Loucy (cell line): Measurements from ENCODE around the gene TREM2.
"Not testable (repeated sequence)": the region's sequence is repeated elsewhere in the genome, so short reads cannot be mapped to it uniquely, and the experiment has no call there.

Experiments
- H2AFZ ChIP-seq: fragments of 200-600 bp; sonication (generic); 2 replicates; pipeline ENCODE4 v1.6.0; 2016; ENCODE audit warnings: antibody characterized with exemption, mild to moderate bottlenecking, low read length, moderate library complexity
- H3F3A ChIP-seq: fragments of 200-600 bp; 2 replicates; pipeline ENCODE4 v1.6.0; 2016; ENCODE audit warnings: antibody characterized with exemption, low read depth, mild to moderate bottlenecking
- H3K27me3 ChIP-seq: fragments of 200-600 bp; sonication (generic); 2 replicates; pipeline ENCODE4 v1.6.1; 2014; ENCODE audit warnings: low read length, mild to moderate bottlenecking; ENCODE audit not compliant: insufficient read depth, poor library complexity, severe bottlenecking
- H3K36me3 ChIP-seq: fragments of 200-600 bp; sonication (generic); 2 replicates; pipeline ENCODE4 v1.6.1; 2016; ENCODE audit warnings: low read length; ENCODE audit not compliant: insufficient read depth
- H3K4me1 ChIP-seq: fragments of 200-600 bp; sonication (generic); 2 replicates; pipeline ENCODE4 v1.5.1; 2014; ENCODE audit warnings: low read length, mild to moderate bottlenecking; ENCODE audit not compliant: insufficient read depth, poor library complexity, severe bottlenecking
- H3K4me2 ChIP-seq: fragments of 200-600 bp; sonication (generic); 2 replicates; pipeline ENCODE4 v1.6.0; 2014; ENCODE audit warnings: antibody characterized with exemption, low read length, low read depth, mild to moderate bottlenecking; ENCODE audit not compliant: poor library complexity, severe bottlenecking
- H3K4me3 ChIP-seq: fragments of 200-600 bp; sonication (generic); 2 replicates; pipeline ENCODE4 v1.5.1; 2014; ENCODE audit warnings: low read length, mild to moderate bottlenecking, mixed read lengths; ENCODE audit not compliant: poor library complexity, severe bottlenecking
- H3K79me2 ChIP-seq: fragments of 200-600 bp; sonication (generic); 2 replicates; pipeline ENCODE4 v1.6.1; 2014; ENCODE audit warnings: low read length; ENCODE audit not compliant: insufficient read depth
- H3K9ac ChIP-seq: fragments of 200-600 bp; sonication (generic); 2 replicates; pipeline ENCODE4 v1.6.0; 2014; ENCODE audit warnings: mild to moderate bottlenecking, low read depth, low read length, moderate library complexity; ENCODE audit not compliant: poor library complexity, severe bottlenecking
- H3K9me2 ChIP-seq: fragments of 200-600 bp; sonication (generic); replicated peaks from 2 replicates; pipeline ENCODE4 v1.6.1; 2016; ENCODE audit warnings: low read depth, low read length, mixed read lengths
- H3K9me3 ChIP-seq: fragments of 200-600 bp; sonication (generic); 2 replicates; pipeline ENCODE4 v1.6.1; 2014; ENCODE audit warnings: mild to moderate bottlenecking, antibody characterized with exemption, low read length, low read depth; ENCODE audit not compliant: insufficient read depth
- H4K20me1 ChIP-seq: fragments of 200-600 bp; sonication (generic); 2 replicates; pipeline ENCODE4 v1.6.0; 2014; ENCODE audit warnings: antibody characterized with exemption, low read length, mild to moderate bottlenecking; ENCODE audit not compliant: insufficient read depth, poor library complexity, severe bottlenecking
- CTCF ChIP-seq: fragments of 200-600 bp; sonication (generic); conservative IDR thresholded peaks from 2 replicates; pipeline ENCODE4 v1.5.1; 2014; ENCODE audit warnings: mild to moderate bottlenecking, antibody characterized with exemption, low read length
- EZH2phosphoT487 ChIP-seq: fragments of 200-600 bp; IDR thresholded peaks from 2 replicates; pipeline ENCODE4 v1.6.1; 2018; ENCODE audit warnings: antibody characterized with exemption, mild to moderate bottlenecking, moderate library complexity, borderline replicate concordance

Gene TREM2

DNA sequence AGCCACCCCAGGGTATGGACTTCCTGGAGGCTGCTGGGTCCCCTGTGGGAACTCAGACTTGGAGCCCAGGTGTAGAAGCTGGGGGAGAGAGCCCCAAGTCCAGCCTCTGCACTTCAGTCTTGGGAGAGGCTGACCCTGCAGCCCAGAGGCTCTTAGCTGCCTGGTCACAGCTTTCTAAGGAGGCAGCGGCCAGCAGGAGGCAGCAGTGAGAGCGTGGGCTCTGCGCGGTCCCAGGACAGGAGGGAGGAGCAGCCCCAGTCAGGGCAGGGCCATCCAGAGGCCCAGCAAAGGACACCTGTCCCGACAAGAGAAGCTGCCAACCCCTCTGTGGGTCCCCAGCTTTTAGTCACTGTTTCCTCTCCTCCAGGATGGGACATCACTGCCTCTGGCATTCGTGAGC lies 28.7 kb upstream of the TREM2 start:
- H3K9me3 ChIP-seq, result peaks cover 4% of the 10 kb centered on the region; the same call in 1 of the 2 replicates
- H3K9ac ChIP-seq, result no peak overlapping the region
- no peaks in the 10 kb centered on the region for H3F3A ChIP-seq
- H4K20me1 ChIP-seq, result no peaks in the 10 kb centered on the region
- H3K4me3 ChIP-seq, result no peak overlapping the region
- no peaks in the 10 kb centered on the region for H3K4me1 ChIP-seq
- H2AFZ ChIP-seq, result no peak overlapping the region
- no peak overlapping the region for H3K4me2 ChIP-seq
- TF ChIP-seq EZH2phosphoT487 (no peak), CTCF (peak; percentile 73)
- no peaks in the 10 kb centered on the region for H3K27me3 ChIP-seq
- H3K9me2 ChIP-seq, result no peaks in the 10 kb centered on the region
- H3K36me3 ChIP-seq, result no peaks in the 10 kb centered on the region
- H3K79me2 ChIP-seq, result no peaks in the 10 kb centered on the region

DNA sequence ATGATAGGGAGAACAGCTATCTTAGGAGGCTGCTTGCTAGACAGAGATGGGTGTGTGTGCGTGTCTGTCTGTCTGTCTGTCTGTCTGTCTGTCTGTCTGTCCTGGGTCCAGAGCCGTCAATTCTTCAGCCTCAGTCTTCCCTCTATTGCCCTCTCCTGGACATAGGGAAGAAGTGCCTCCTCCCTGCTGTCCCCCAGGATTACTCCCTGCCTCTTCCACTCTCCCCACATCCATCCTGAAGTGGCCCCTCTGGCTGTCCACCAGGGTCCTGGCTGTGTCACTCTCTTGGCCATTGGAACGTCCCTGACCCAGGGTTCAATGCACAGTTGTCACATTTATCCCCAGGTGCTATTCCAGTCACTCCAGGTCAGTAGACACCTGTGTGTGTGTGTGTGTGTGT lies 27.9 kb upstream of the TREM2 start:
- no peak overlapping the region for H3K4me3 ChIP-seq

GRCh38 chr6:41189967-41190366 lies 27.1 kb upstream of the TREM2 start:
- TF ChIP-seq EZH2phosphoT487, result no peak
- TF ChIP-seq CTCF, result no peak

More for the DNA sequence above, 27.9 kb upstream of the TREM2 start:
- H3F3A ChIP-seq, result no peaks in the 10 kb centered on the region
- TF ChIP-seq EZH2phosphoT487 (no peak), CTCF (no peak)
- no peak overlapping the region for H2AFZ ChIP-seq
- no peaks in the 10 kb centered on the region for H3K27me3 ChIP-seq
- no peaks in the 10 kb centered on the region for H4K20me1 ChIP-seq
- no peaks in the 10 kb centered on the region for H3K9me2 ChIP-seq
- peaks cover 4% of the 10 kb centered on the region; the same call in 1 of the 2 replicates for H3K9me3 ChIP-seq
- no peaks in the 10 kb centered on the region for H3K79me2 ChIP-seq
- H3K9ac ChIP-seq, result no peak overlapping the region
- no peak overlapping the region for H3K4me2 ChIP-seq
- no peaks in the 10 kb centered on the region for H3K36me3 ChIP-seq
- H3K4me1 ChIP-seq, result no peaks in the 10 kb centered on the region

DNA sequence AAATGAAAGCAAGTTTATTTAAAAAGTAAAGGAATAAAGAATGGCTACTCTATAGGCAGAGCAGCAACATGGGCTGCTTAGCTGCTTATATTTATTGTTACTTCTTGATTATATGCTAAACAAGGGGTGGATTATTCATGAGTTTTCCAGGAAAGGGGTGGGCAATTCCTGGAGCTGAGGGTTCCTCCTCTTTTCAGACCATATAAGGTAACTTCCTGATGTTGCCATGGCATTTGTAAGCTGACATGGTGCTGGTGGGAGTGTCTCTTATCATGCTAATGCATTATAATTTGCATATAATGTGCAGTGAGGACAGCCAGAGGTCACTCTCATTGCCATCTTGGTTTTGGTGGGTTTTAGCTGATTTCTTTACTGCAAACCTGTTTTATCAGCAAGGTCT lies 26.1 kb upstream of the TREM2 start:
- not testable (repeated sequence) for H3K9me2 ChIP-seq, H3K27me3 ChIP-seq, H3K4me1 ChIP-seq

More at GRCh38 chr6:41189967-41190366, 27.1 kb upstream of the TREM2 start:
- Histone ChIP-seq H3K36me3 (no peaks in the 10 kb centered on the region), H3K27me3 (no peaks in the 10 kb centered on the region), H3K4me2 (no peak overlapping the region), H4K20me1 (no peaks in the 10 kb centered on the region), H3K4me1 (no peaks in the 10 kb centered on the region), H3F3A (no peaks in the 10 kb centered on the region), H3K4me3 (no peak overlapping the region), H3K9me2 (no peaks in the 10 kb centered on the region), H3K79me2 (no peaks in the 10 kb centered on the region), H2AFZ (no peak overlapping the region), H3K9ac (no peak overlapping the region), H3K9me3 (peaks cover 4% of the 10 kb centered on the region; the same call in 1 of the 2 replicates)

More for the DNA sequence above, 26.1 kb upstream of the TREM2 start:
- H3K9me3 ChIP-seq, H3K36me3 ChIP-seq, H2AFZ ChIP-seq, H3F3A ChIP-seq, H4K20me1 ChIP-seq, H3K79me2 ChIP-seq, H3K9ac ChIP-seq, H3K4me2 ChIP-seq, H3K4me3 ChIP-seq: not testable (repeated sequence)
